ENCODE data around the gene ATP23. TPM values are rescaled to one million over a fixed set of nuclear protein-coding genes. Genes with fewer than 3 reads are reported as not detected.

Gene ATP23
- total RNA-seq, 1 experiment from 2014 or later, result 4.7 TPM

DNA sequence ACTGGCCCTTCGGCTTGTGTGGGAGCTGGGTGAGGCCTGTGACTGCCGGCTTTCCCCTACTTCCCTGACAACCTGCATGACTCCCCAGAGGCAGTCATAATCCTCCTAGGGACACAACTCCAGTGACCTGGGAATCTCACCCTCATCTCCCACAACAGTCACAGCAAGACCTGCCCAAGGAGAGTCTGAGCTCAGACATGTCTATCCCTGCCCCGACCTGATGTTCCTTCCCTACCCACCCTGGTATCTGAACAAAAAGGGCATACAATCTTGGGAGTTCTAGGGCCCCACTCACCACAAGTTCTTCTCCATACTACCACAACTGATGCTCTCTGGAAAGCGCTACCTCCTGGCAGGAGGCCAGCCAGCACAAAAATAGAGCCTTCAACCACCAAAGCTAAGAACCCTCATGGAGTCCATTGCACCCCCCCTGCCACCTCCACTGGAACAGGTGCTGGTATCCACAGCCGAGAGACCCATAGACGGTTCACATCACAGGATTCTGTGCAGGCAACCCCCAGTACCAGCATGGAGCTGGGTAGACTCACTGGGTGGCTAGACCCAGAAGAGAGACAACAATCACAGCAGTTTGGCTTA is 16.8 kb downstream of the ATP23 start:
- Histone ChIP-seq H2AK5ac (ENCODE audit: insufficient read length, low read length) (no peak overlapping the region), H3K9ac (ENCODE audit: extremely low read depth, insufficient read length, low read length) (no peak overlapping the region), H3K56ac (ENCODE audit: insufficient read length, low read depth, low read length) (no peak overlapping the region), H3K4me1 (ENCODE audit: insufficient read depth, low read length) (no peaks in the 10 kb centered on the region), H3K27ac (ENCODE audit: insufficient read length, low read depth, low read length) (no peak overlapping the region), H2BK20ac (ENCODE audit: low read depth, low read length, poor library complexity, severe bottlenecking) (no peak overlapping the region), H3T11ph (ENCODE audit: low read length) (no peak overlapping the region), H2BK15ac (ENCODE audit: low read depth, low read length) (no peak overlapping the region), H3K9me3 (ENCODE audit: control insufficient read depth, low read depth, low read length) (no peaks in the 10 kb centered on the region), H2BK120ac (ENCODE audit: low read depth, low read length, poor library complexity, severe bottlenecking) (no peak overlapping the region), H3K79me1 (ENCODE audit: insufficient read depth, low read depth, low read length, poor library complexity, severe bottlenecking) (no peaks in the 10 kb centered on the region), H3K23ac (ENCODE audit: insufficient read length, low read depth, low read length) (no peak overlapping the region), H2BK5ac (ENCODE audit: insufficient read length, low read length) (no peak overlapping the region), H4K91ac (ENCODE audit: insufficient read length, low read depth, low read length) (no peak overlapping the region), H3K18ac (ENCODE audit: insufficient read length, low read depth, low read length) (no peak overlapping the region), H2BK12ac (ENCODE audit: insufficient read length, low read depth, low read length) (no peak overlapping the region), H3K14ac (ENCODE audit: insufficient read depth, low read length) (no peak overlapping the region), H2AFZ (ENCODE audit: low read length) (no peak overlapping the region), H4K20me1 (ENCODE audit: control insufficient read depth, insufficient read depth, insufficient read length) (no peaks in the 10 kb centered on the region), H3K23me2 (ENCODE audit: insufficient read length, low read depth, low read length, poor library complexity, severe bottlenecking) (no peaks in the 10 kb centered on the region), H3K4me2 (ENCODE audit: insufficient read depth, insufficient read length, low read length) (no peak overlapping the region), H4K5ac (ENCODE audit: insufficient read length, low read depth, low read length) (no peak overlapping the region), H3K79me2 (ENCODE audit: insufficient read depth, low read length) (no peaks in the 10 kb centered on the region), H3K4ac (ENCODE audit: low read depth, low read length) (no peak overlapping the region), H3K27me3 (ENCODE audit: insufficient read depth, low read length) (no peaks in the 10 kb centered on the region), H4K8ac (replicated peaks; ENCODE audit: insufficient read length, low read depth, low read length) (no peak overlapping the region)
- Mint-ChIP-seq H3K27ac (no peak overlapping the region), H3K4me1 (no peaks in the 10 kb centered on the region), H3K27me3 (ENCODE audit: low read depth) (peaks cover 6% of the 10 kb centered on the region), H3K9me3 (peaks cover 35 to 42% of the 10 kb centered on the region in 2 experiments), H3K36me3 (ENCODE audit: insufficient read depth in 1 of 3, low read depth in 3 of 3) (peaks cover 24 to 46% (median 45%) of the 10 kb centered on the region in 3 experiments), H3K4me3 (no peak overlapping the region)
- TF ChIP-seq, protein P1, sequence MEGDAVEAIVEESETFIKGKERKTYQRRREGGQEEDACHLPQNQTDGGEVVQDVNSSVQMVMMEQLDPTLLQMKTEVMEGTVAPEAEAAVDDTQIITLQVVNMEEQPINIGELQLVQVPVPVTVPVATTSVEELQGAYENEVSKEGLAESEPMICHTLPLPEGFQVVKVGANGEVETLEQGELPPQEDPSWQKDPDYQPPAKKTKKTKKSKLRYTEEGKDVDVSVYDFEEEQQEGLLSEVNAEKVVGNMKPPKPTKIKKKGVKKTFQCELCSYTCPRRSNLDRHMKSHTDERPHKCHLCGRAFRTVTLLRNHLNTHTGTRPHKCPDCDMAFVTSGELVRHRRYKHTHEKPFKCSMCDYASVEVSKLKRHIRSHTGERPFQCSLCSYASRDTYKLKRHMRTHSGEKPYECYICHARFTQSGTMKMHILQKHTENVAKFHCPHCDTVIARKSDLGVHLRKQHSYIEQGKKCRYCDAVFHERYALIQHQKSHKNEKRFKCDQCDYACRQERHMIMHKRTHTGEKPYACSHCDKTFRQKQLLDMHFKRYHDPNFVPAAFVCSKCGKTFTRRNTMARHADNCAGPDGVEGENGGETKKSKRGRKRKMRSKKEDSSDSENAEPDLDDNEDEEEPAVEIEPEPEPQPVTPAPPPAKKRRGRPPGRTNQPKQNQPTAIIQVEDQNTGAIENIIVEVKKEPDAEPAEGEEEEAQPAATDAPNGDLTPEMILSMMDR (conservative IDR thresholded peaks at IDR 0.05), result no peak
- no CpG with 5 or more reads among the region's 6 CpGs for WGBS (ENCODE audit: extremely low coverage, insufficient read length, low lambda C conversion rate)
- no peak for DNase-seq
